Measurements from ENCODE around the gene FAM120B. TPM values are rescaled to one million over a fixed set of nuclear protein-coding genes. Genes with fewer than 3 reads are reported as not detected.

Gene FAM120B
- polyA plus RNA-seq, 3 donors: 6.6 to 11.1 (median 10.1) TPM

DNA sequence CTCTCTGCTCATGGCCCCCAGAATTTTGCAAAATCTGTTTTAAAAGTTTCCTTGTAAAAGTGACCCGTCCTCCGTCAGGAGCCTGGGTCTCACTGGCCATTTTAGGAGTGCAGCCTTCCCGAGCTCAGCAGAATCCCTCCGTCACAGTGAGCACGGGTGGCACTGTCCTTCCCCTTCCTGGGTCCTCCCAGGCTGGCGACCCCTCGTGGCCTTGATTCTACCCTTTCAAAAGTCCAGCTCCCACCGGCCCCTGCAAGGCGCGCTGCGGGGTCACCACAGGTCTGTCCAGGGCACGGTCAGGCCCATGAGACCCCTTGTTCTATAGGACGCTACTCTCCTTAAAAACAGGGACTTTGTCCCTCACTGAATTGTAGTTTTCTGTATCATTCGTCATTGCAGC lies 133.9 kb downstream of the FAM120B start:
- no peak overlapping the region for H3K27ac ChIP-seq (ENCODE audit: low read depth, low read length)
- 89 to 92% (median 92%) methylated on average over 14 of the region's 14 CpGs for WGBS, 3 donors

DNA sequence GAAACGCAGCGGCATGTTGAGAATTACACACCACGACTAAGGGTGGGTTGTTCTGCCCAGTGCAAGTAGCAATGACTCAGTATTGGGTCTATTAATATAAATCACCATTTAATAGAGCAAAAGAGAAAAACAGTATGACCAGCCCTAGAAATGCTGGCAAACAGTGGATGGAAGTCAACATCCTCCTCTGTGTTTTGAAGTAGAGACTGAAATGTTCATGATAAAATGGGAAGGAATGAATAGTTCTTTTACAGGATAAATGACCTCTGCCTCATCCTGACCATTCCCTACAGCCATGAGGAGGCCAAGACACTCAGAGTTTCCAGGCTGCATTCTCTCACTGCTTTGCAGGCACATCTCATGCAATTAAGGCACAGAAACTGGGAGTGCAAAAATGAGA lies 134.8 kb downstream of the FAM120B start:
- 76 to 86% (median 84%) methylated on average over 3 of the region's 3 CpGs for WGBS, 3 donors
- H3K27ac ChIP-seq (ENCODE audit: low read depth, low read length): no peak overlapping the region

DNA sequence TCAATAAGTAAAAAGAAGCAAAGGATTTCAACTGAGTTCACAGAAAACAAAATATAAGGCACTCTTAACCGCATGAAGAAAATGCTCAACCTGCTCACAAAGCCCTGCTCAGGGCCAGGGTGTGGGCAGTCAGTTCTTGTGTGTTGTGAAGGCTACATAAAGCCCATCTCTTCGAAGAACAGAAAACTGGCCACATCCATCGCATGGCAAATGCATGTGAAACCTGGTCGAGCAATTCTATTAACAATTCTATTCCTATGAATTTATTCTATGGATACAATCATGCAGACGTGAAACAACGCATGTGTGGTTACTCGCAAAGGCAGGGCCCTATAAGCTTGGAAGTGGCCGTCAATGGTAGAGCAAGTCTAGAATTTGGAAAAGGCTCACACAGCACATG lies 136.0 kb downstream of the FAM120B start:
- H3K27ac ChIP-seq (ENCODE audit: low read depth, low read length): no peak overlapping the region
- 94 to 96% (median 95%) methylated on average over 8 of the region's 8 CpGs for WGBS, 3 donors

DNA sequence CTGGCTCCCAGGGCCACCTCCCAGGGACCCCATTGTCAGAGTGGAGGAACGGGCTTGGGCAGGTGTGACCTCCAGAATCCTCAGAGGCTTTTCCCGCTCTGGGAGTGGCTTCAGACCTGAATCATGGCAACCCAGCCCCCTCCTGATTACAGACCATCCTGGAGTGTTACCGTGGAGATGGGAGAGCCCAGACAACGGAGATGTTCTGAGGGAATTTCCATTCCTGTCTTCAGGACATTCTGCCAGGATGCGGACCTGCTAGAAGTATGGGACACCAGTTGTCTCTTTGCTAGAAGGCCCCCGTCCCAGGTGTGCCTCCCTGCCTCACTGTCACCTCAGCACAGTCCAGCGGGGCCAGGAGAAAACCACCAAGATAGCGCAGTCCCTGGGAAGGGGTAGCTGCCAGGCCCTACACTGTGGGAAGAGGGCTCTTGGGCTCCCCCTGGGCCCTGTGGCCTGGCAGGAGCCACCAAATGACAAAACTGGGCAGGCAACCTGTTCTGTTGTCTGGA lies 136.6 kb downstream of the FAM120B start:
- no peak overlapping the region for H3K27ac ChIP-seq (ENCODE audit: low read depth, low read length)
- 86 to 95% (median 90%) methylated on average over 8 of the region's 8 CpGs for WGBS, 3 donors

DNA sequence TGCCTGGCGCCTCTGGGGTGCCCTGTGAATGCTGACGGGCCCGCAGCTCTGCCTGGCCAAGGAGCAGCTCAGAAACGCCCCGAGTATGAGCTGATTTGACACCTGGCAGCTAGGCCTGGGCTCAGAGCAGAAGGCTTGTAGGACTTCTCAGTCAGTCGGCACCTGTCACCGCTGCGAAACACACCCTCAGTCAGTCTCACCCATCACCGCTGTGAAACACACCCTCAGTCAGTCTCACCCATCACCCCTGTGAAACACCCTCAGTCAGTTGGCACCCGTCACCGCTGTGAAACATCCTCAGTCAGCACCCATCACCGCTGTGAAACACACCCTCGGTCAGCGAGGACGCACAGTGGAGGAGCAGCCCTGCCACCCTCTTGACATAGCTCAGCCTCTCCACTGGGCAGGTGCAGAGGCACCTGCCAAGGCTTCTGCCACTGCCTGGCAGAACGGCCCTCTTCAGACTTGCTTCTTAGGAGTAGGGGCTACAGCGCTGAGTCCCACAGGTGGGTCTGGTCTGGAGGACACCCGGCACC lies 137.6 kb downstream of the FAM120B start:
- WGBS, 3 donors: 87 to 92% (median 87%) methylated on average over 17 to 18 of the region's 18 CpGs
- H3K27ac ChIP-seq (ENCODE audit: low read depth, low read length): no peak overlapping the region

DNA sequence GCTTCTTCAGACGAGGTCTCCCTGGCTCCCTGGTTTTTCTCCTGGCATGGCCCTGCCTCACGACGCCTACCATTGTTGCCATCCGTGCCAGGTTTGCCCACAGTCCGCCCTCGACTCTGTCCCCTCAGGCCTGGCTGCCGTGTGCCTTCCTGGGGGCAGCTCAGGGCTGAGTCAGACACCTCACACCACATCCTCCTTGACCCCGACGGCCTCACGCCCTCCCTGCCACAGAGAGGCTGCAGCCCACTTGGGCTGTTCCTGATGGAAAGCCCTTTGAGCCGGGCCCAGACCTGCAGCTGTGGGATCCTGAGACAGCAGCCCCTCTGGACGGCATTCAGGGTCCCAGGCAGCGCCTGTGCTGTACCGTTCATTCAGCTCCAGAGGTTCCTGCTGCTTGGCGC lies 138.3 kb downstream of the FAM120B start:
- H3K27ac ChIP-seq (ENCODE audit: low read depth, low read length): no peak overlapping the region
- 76 to 80% (median 77%) methylated on average over 15 of the region's 15 CpGs for WGBS, 3 donors

DNA sequence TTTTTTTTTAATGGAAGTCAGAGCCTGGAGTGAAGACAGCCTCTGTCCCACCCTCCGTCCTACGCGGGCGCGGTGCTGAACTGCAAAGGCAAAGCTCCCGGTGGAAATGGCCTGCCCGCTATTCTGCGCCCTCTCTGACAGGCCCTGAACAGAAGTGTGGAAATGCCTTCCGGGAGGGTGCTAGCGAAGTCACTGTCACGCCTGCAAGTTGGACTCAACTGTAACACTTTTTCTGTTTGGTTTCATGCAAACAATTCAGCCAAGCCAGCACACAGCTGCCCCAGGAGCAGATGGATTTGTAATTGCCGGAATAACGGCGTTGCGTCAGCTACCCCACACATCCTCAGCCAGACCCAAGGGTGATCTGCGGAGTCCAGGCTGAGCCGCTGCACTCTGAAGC lies 138.9 kb downstream of the FAM120B start:
- H3K27ac ChIP-seq (ENCODE audit: low read depth, low read length): no peak overlapping the region
- 80 to 95% (median 89%) methylated on average over 17 of the region's 17 CpGs for WGBS, 3 donors

DNA sequence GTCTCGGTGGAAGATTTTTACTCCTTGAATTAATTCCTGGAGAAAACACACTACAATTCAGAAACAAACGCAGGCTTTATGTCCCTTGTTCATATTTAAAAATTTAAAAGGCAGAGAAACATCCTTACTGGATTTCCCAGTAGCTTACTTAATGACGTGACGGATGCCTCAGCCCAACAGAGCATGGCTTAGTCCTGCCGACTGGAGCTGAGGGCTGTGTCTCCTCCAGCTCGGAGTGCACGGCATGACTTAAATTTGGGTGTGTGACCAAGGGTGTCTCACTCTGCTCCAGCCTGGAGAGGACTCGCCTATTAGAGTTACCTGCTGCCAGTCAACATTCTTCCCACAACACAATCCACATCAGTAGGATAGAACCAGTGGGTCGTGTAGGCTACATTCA lies 139.4 kb downstream of the FAM120B start:
- WGBS, 3 donors: 83 to 88% (median 86%) methylated on average over 9 of the region's 9 CpGs
- H3K27ac ChIP-seq (ENCODE audit: low read depth, low read length): no peak overlapping the region

DNA sequence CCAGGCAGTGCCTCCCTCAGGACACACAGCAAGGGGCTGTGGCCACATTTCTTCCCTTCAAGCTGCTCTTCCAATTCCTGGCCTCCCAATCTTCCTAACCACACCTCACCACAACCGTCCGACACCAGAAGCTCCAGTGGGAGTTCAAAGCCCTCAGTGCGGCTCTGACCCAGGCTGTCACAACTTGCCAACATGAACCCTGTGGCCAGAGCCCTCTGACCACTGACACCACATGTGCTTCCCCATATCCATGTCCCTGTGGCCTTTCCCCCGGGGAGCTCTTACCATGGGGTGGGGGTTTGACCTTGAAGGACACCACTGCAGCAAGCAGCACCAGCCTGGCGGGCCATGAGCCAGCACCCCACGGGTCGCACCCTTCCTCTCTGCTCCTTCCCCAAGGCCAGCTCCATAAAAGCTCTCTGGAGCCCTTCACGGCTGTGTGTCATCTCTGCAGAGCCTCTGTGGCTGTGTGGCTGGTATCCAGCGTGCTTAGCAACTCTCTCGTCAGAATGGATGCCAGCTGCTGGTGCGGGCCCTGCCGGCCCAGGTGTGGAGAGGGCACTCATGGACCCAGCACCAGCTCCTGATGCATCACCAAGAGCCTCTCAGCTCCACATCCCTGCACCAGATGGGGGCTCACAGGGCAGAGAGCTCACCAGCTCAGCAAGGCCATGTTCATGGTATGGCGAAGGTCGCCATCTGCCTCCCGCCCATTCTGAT lies 140.4 kb downstream of the FAM120B start:
- H3K27ac ChIP-seq (ENCODE audit: low read depth, low read length): no peak overlapping the region
- 90 to 92% (median 91%) methylated on average over 14 to 15 of the region's 15 CpGs for WGBS, 3 donors

DNA sequence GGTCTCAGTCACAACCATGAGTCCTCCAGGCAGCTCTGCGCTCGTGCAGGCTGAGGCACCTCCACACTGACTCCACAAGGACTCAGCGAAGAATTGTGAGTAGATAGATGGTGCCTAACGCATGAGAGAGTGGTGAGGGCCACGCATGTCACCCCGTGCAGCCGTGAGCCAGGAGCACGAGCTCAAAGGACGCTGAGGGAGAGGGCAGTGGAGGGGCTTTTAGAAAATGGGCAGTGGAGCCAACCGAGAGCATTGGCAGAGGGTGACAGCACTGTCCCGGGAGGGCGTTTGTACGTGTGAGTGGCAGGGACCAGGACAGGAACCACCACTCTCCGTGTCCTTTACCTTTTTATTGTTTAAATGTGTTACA lies 141.0 kb downstream of the FAM120B start:
- WGBS, 3 donors: 87 to 92% (median 89%) methylated on average over 14 of the region's 14 CpGs
- H3K27ac ChIP-seq (ENCODE audit: low read depth, low read length): no peak overlapping the region

DNA sequence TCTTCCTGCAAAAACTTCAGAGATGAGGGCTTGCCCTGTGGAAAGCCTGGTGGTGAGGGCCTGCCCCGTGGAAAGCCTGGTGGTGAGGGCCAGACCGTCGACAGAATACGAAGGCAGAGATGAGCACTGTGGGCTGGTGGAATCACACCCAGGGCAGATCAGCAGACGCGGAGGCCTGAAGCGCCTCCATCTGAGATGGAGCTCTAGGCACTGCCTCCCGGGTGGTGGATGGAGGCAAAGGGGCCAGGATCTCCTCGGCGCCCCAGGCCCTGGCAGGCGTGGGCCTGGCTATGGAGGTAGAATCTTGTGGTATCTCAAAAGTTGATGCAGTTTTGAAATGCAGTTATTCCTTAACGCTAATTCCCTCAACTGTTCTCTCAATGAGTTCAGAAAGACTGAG lies 141.8 kb downstream of the FAM120B start:
- H3K27ac ChIP-seq (ENCODE audit: low read depth, low read length): no peak overlapping the region
- WGBS, 3 donors: 92 to 93% (median 92%) methylated on average over 12 of the region's 12 CpGs

DNA sequence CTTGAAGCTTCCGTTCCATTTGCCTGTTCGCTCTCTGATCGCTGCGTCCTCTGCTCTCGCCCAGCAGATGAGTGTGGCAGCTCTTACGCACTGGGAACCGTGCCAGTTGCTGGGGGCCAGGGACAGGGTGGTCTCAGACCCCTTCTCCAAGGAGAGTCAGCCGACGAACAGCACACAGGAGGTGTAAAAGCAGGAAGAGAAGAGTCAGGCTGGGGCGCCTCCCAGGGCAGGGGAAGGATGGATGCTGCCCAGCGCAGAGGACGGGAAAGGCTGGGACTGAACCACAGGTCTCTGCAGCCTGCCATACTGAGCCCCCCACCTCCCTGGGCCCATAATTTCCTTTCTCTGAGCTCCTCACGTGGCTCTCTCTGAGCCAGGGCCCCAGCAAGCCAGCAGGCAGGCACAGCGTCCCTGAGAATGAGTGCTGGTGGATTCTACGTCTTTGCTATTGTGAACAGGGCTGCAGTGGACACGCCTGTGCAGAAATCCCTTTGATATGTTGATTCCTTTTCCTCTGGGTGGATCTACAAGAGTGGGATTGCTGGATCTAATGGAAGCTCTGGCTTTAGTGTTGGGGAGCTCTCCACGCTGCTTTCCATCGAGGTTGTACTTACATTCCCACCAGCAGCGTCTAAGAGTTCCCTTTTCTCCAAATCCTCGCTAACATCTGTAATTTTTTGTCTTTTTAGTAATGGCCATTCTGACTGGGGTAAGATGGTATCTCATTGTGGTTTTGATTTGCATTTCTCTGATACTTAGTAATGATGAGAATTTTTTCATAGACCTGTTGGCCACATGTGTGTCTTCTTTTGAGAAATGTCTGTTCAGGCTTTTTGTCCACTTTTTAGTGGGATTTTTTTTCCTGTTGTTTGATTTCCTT lies 142.4 kb downstream of the FAM120B start:
- 78 to 85% (median 82%) methylated on average over 20 of the region's 20 CpGs for WGBS, 3 donors
- H3K27ac ChIP-seq (ENCODE audit: low read depth, low read length): no peak overlapping the region

DNA sequence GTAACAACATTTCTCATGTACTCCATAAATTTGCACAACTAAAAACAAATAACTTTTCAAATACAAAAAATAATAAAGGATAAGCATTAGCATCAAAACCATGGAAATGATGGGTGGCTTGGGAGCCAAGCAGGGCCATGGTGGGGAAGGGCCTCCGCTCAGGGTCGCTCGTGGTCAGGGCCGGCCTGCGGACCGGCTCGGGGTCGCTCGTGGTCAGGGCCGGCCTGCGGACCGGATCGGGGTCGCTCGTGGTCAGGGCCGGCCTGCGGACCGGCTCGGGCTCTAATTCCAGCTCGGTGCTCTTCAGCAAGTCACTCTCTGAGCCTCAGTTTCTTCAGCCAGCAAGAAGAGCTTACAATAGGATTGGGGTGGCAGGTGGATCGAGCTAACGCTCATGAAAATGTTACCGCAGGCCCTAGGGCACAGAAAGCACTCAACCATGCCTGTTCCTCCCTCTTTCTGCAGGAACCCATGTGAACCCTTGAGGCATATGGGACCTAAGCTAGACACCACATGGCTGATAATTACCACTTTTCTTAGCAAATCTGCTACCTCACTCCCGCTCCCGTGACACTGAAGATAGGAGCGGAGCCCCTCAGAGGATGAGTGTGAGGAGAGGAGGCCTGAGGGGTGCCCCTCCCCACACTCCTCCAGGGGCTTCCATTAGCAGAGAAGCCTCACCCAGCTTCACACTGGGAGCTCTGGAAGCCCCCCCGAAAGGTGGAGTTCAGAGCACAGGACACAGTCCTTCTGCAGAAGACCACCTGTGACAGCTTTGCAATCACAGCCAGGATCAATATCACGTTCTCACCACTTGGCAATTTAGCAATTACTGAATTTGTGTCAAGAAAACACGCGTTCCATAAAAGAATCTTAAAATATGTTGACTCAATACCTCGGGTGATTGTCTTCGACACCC lies 143.5 kb downstream of the FAM120B start:
- 88 to 93% (median 92%) methylated on average over 32 of the region's 32 CpGs for WGBS, 3 donors
- no peak overlapping the region for H3K27ac ChIP-seq (ENCODE audit: low read depth, low read length)

DNA sequence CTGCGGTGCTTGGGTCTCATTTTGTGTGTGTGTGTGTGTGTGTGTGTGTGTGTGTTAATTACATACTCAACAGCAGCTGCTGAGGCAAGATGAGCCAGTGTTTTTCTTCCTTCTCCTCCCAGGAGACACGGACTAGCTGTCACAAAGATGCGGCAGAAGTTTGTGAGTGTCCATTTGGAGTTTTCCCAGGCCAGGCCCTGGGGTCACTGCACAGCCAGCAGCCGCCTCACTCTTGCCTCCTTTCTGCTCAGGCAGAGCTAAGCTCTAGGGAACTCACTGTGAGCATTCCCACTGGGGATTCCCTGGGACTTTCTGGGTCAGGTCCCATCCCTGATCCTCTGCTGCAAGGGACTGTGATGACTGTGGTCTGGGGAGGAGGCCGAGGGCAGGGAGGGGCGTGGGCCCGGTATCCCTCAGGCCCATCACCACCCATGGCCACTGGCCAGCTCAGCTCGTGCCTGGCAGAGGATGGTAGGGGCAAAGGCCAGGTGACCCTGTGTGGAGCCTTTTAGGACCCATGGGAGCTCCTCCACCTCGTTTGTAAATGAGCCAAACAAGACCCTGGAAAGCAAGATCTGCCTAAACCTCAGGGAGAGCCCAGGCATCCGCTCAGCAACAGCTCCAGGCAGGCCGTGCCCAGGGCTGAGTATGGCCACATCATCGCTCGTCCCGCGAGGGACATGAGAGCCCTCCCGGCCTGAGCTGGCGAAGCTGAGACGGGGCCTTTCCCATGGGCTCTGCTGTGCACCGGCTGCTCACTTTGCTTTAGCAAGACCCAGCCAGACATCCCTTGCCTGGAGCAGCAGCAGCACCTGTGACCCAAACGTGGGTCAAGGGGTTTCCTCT lies 144.6 kb downstream of the FAM120B start:
- no peak overlapping the region for H3K27ac ChIP-seq (ENCODE audit: low read depth, low read length)
- WGBS, 3 donors: 77 to 83% (median 79%) methylated on average over 20 of the region's 20 CpGs

DNA sequence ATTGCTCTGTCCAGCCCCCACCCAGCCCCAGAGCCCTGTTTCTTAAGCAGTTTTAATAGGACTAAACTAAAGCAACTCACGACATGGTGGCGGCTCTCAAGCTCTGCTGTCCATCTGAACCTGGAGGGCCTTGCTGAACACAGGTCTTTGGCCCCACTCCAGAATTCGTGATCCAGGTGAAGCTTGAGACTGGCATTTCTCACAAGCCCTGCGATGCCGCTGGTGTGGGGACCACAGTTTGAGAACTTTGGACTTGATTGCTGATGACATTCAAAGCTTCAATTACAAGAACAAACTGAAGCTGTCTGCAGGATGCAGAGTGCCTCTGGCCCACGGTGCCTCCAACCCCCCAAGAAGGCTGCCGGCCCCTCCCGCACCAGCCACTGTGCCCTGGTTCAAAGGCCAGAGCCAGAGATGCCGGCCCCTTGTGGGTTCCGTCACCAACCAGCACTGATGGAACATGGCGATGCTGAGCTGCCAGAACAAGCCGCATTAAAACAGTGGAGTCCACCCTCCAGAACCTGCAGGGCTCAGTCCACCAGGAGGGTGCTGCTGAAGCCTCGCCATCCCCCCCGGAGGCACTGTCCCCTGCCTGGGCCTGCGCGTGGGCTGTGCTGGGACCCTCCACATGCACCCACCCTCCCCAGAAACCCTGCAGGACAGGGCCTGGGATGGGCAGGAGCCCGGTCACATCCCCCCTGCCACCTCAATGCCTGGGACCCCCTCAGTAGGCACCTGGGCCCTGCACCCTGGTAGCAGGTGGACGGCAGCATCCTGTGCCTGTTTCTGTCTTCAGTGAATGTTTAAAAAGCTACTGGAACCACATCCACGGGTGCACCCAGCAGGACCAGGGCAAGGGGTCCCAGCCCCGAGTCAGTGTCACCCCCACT lies 145.4 kb downstream of the FAM120B start:
- WGBS, 3 donors: 84 to 93% (median 91%) methylated on average over 20 of the region's 20 CpGs
- H3K27ac ChIP-seq (ENCODE audit: low read depth, low read length): no peak overlapping the region

DNA sequence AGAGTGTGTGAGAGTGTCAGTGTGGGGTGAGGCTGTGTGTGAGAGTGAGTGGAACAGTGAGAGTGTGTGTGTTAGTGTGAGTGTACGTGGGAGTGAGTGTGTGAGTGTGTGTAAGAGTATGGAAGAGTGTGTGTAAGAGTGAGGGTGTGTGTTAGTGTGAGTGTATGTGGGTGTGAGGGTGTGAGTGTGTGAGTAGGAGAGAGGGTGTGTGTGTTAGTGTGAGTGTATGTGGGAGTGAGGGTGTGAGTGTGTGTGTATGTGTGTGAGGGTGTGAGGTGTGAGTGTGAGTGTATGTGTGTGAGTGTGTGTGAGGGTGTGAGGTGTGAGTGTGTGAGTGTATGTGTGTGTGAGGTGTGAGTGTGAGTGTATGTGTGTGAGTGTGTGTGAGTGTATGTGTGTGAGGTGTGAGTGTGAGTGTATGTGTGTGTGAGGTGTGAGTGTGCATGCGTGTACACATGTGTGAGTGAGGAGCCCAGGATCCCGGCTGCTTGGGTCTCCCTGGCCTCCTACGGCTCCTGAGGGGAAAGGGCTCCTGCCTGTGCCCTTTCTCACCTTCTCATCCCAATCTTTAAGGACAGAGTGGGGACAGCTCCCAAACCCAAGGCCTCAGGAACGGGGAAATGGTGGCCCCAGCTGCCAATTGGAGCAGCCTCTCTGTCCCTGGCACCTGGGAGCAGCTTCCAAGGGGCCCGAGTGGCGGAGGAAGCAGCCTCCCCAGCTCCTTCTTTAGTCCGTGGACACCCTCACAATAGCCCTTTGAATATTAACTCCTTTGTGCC lies 146.4 kb downstream of the FAM120B start:
- WGBS, 3 donors: 69 to 85% (median 79%) methylated on average over 8 of the region's 8 CpGs
- H3K27ac ChIP-seq (ENCODE audit: low read depth, low read length): no peak overlapping the region

Measured in adipose tissue (tissue), 3 donors.